Prostate gland (tissue), 2 donors: ENCODE data around the gene PACS1.

ENCODE experiments used
- CTCF ChIP-seq, 4 experiments: fragments of 200-600 bp in 2 of 4; fragments of 450-650 bp in 2 of 4; sonication (generic) in 2 of 4; IDR thresholded peaks; 1 replicate in 3 of 4; 2 replicates in 1 of 4; pipeline ENCODE4 v1.5.1; 2016 to 2019; ENCODE audit warnings: antibody characterized with exemption in 4 of 4, mild to moderate bottlenecking in 2 of 4, moderate library complexity in 2 of 4
- POLR2A ChIP-seq: fragments of 450-650 bp; IDR thresholded peaks from one replicate; pipeline ENCODE4 v1.6.1; 2016; ENCODE audit warnings: antibody characterized with exemption, mild to moderate bottlenecking

- TF ChIP-seq CTCF (IDR thresholded peaks at IDR 0.05), result no peak
- no peak for TF ChIP-seq POLR2A
Observed at GRCh38 chr11:66287211-66287888, 217.3 kb downstream of the PACS1 start.
